ENCODE data around the gene MRGPRF.

- TF ChIP-seq RAD21 (IDR thresholded peaks at IDR 0.05 in 1 of 2, conservative IDR thresholded peaks at IDR 0.05 in 1 of 2; ENCODE audit: low read depth in 2 of 2, low read length in 2 of 2) = no peak
- no peak for TF ChIP-seq CTCF (IDR thresholded peaks at IDR 0.05; ENCODE audit: control extremely low read depth in 1 of 3, insufficient read depth in 1 of 3, low read depth in 1 of 3, low read length in 3 of 3)
- no peak for TF ChIP-seq SP2 (IDR thresholded peaks at IDR 0.05; ENCODE audit: low read length)
- TF ChIP-seq ATF3 (IDR thresholded peaks at IDR 0.05; ENCODE audit: insufficient read depth, low read depth, low read length) = no peak
- no peak for TF ChIP-seq FOSL1 (IDR thresholded peaks at IDR 0.05; ENCODE audit: insufficient read depth, low read depth, low read length)
- no peak for TF ChIP-seq EP300 (IDR thresholded peaks at IDR 0.05; ENCODE audit: borderline replicate concordance in 1 of 2, low read depth in 2 of 2, low read length in 2 of 2)
- TF ChIP-seq HDAC2 (IDR thresholded peaks at IDR 0.05; ENCODE audit: borderline replicate concordance in 1 of 2, low read depth in 2 of 2, low read length in 2 of 2) = no peak
- no peak for TF ChIP-seq BCL11A (IDR thresholded peaks at IDR 0.05; ENCODE audit: low read depth in 2 of 2, low read length in 2 of 2)
- TF ChIP-seq EZH2 (IDR thresholded peaks at IDR 0.05; ENCODE audit: low read depth, low read length, severe bottlenecking) = no peak
- TF ChIP-seq POLR2A (IDR thresholded peaks at IDR 0.05; ENCODE audit: control extremely low read depth in 1 of 2, low read depth in 2 of 2, low read length in 2 of 2) = no peak
Observed at GRCh38 chr11:69051381-69052342, 38.6 kb upstream of the MRGPRF start.

Measured in H1 (cell line).